ENCODE data around the gene ZNF330.

The ZNF330 gene

DNA sequence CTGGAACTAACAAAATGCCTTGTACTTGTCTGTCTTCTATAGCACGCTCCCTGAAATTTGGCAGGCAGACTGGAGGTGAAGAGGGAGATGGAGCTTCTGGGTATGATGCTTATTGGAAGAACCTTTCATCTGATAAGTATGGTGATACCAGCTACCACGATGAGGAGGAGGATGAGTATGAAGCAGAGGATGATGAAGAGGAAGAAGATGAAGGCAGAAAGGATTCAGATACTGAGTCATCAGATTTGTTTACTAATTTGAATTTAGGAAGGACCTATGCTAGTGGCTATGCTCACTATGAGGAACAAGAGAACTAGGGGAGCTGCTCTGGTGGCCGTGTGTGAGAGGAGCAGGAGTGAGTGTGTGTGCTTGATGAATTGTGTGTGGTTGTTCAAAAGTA, 13.0 kb downstream of the ZNF330 start:
- no peak for DNase-seq (ENCODE audit: low read depth in 2 of 2)

DNA sequence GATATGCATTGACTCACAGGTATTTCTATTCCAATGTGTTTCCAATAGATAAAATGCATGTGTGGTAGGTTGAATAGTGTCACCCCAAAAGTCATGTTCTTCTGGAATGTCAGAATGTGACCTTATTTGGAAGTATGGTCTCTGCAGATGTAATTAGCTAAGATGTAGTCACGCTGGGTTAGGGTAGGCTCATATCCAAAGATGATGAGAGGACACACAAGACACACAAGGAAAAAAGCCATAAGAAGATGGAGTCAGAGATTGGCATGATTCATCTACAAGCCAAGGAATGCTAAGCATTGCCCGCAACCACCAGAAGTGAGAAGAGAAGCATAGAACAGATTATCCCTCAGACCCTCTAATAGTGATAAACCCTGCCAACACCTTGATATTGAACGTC, 17.5 kb downstream of the ZNF330 start:
- no peak for DNase-seq (ENCODE audit: low read depth in 2 of 2)

GRCh38 chr4:141240259-141240658, 19.6 kb downstream of the ZNF330 start:
- DNase-seq (ENCODE audit: low read depth in 2 of 2) = no peak

GRCh38 chr4:141240671-141241070, 20.0 kb downstream of the ZNF330 start:
- DNase-seq (ENCODE audit: low read depth in 2 of 2) = no peak

DNA sequence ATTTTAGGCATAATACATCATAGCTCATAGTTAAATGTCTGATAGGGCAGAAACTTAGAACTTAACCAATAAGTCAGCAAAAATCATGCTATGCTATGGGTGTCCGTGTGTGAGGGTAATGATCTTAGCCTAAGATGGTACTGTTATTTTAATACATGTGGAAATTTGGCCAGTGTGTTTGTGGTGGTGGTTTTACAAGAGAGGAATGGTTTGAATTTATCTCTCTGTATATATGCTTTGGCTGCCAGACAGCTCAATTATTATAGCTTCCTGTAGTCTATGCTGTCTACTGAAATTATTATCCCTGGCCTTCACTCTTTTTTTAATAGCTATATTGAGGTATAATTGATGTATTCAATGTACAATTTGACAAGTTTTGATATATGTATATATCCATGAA, 21.3 kb downstream of the ZNF330 start:
- DNase-seq (ENCODE audit: low read depth in 2 of 2) = no peak

GRCh38 chr4:141244419-141244818, 23.7 kb downstream of the ZNF330 start:
- no peak for DNase-seq (ENCODE audit: low read depth in 2 of 2)

- DNase-seq (ENCODE audit: low read depth in 2 of 2) = no peak
Measured at GRCh38 chr4:141246243-141246642, 25.5 kb downstream of the ZNF330 start.

DNA sequence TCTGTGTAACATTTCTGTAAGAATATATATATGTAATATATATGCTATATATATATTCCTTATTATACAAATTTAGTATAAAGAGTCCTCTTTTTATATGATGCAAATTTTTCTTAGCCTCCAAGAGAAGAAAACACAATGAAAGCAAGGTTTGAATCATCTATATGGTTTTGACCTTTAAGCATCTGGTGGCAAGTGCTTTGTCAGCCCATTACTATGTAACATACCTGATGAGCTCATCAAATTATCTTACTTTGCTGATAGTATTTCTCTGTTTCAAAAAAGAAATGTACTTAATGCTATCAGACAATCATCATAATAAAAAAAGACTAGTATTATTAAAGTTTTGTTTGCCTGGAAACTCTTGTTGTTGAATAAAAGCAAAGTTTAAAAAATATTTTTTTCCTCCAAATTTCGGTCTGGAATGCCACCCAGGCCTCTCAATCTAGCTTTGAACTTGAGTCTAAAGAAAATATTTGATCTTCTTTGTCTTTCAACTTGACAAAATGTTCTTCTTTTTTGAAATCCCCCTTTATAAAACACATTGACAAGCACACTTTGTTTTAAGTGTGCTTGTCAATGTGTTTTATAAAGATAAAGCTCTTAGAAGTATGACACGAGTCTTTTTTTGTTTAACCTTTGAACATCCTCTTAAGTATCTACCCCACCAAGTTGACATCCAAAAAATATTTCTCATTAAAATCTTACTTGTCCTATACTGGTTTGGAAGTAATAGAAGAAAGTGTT, 26.2 kb downstream of the ZNF330 start:
- no peak for DNase-seq (ENCODE audit: low read depth in 2 of 2)

GRCh38 chr4:141247430-141247780, 26.7 kb downstream of the ZNF330 start:
- no peak for DNase-seq (ENCODE audit: low read depth in 2 of 2)

DNA sequence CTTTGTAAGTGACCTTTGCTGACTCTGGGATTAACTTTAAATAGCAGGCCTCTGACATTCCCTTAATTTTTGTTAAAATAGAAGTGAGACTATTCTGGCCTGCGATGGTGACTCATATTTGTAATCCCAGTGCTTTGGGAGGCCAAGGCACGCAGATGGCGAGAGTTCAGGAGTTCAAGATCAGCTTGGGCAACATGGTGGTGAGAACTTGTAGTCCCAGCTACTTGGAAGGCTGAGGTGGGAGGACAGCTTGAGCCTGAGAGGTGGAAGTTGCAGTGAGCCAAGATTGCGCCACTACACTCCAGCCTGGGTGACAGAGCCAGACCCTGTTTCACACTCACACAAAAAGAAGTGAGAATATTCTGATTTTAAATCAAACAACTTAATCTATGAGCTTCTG, 27.3 kb downstream of the ZNF330 start:
- no peak for DNase-seq (ENCODE audit: low read depth in 2 of 2)

DNA sequence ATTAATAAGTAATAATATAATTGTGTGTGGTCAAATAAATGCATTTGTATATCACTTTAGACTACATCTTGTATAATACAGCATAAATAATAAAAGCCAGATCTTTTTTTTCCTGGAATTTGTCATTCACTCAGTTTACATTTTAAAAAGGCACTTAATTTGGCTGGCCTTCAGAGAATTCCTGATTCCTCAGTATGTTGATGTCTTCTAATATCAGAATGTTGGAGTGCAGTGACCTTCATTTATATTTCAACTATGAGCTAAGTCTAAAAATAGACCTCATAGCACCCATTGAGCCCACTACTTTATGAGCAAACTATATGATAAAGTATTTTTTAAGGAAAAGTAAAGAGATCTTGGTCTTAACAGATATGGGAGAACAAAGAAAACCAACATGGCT, 27.8 kb downstream of the ZNF330 start:
- DNase-seq (ENCODE audit: low read depth in 2 of 2) = no peak

- DNase-seq (ENCODE audit: low read depth in 2 of 2) = no peak
Measured at GRCh38 chr4:141254326-141254725, 33.6 kb downstream of the ZNF330 start.

DNA sequence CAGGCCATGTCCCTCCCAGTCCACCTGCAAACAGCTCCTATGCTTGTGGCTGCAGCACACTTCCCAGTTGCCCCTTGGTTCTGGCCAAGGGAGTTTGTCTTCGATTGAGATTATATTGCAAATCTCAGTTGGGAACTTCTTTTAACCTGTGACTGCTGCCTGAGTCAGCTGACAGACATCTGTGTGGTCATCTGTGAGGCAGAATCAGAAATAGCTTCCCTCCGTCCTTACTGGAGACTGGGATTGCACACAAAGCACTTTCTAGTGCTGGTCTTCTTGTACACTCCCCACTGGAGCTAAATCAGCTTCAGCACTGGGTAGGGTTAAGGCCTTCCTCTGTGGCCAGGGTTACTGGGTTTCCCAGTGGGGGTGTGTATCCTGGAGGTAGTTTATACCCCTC, 34.3 kb downstream of the ZNF330 start:
- no peak for DNase-seq (ENCODE audit: low read depth in 2 of 2)

- DNase-seq (ENCODE audit: low read depth in 2 of 2) = no peak
Measured at GRCh38 chr4:141258558-141258957, 37.9 kb downstream of the ZNF330 start.

- DNase-seq (ENCODE audit: low read depth in 2 of 2) = no peak
Measured at GRCh38 chr4:141275834-141276233, 55.1 kb downstream of the ZNF330 start.

DNA sequence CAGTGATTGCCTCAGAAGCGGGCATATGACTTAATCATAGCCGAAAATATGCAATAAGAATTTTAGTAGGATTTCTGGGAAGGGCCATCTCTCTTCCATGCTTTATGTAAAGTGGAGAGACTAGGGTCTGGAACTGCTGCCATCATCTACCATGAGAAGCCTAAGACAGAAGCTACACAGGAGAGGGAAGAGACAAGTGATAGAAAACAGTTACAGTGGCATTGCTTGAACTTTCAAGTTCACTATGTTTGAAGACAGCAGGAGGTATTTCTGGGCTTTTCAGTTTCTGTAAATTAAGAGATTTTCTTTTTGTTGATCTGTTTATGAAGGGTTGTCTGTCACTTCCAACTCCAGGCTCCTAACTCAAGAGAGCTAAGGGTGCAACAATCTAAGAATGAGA, 62.5 kb downstream of the ZNF330 start:
- no peak for DNase-seq (ENCODE audit: low read depth in 2 of 2)

GRCh38 chr4:141283563-141283962, 62.9 kb downstream of the ZNF330 start:
- DNase-seq (ENCODE audit: low read depth in 2 of 2) = no peak

All from stimulated activated CD4-positive, alpha-beta T cell treated with anti-CD3 and anti-CD28 coated beads, Interleukin-15, amount 100 ng/mL, for 48 hours (primary cell).